Lung (tissue), 12 donors: ENCODE measurements around the gene ATRNL1. TPM values are rescaled to one million over a fixed set of nuclear protein-coding genes. Genes with fewer than 3 reads are reported as not detected.
"Not testable (repeated sequence)": the region's sequence is repeated elsewhere in the genome, so short reads cannot be mapped to it uniquely, and the experiment has no call there.

Source experiments
- ATAC-seq: fragments of 200-7000 bp; cut with Tn5 transposase; one replicate; pipeline ENCODE4 v1.9.1; 2020; ENCODE audit warnings: moderate number of reproducible peaks; ENCODE audit not compliant: insufficient read depth, low FRiP score
- DNase-seq, 3 donors: peaks; one replicate each; pipeline ENCODE4 v3.0.0-alpha.2; 2013 to 2017
- H3K27ac ChIP-seq, 2 donors: one replicate each; pipeline ENCODE4 v1.5.1; 2013; ENCODE audit warnings: mild to moderate bottlenecking in 2 of 2, moderate library complexity in 2 of 2, control low read depth in 1 of 2, inconsistent platforms in 1 of 2, low read depth in 1 of 2, low read length in 1 of 2
- H3K27me3 ChIP-seq, 3 donors: one replicate each; pipeline ENCODE4 v1.5.1; 2013; ENCODE audit warnings: low read length in 2 of 3; ENCODE audit not compliant: control insufficient read depth in 3 of 3, insufficient read depth in 3 of 3
- H3K36me3 ChIP-seq, 4 donors: one replicate each; pipeline ENCODE4 v1.5.1; 2013; ENCODE audit warnings: low read length in 4 of 4, mild to moderate bottlenecking in 1 of 4, moderate library complexity in 1 of 4; ENCODE audit not compliant: control insufficient read depth in 4 of 4, insufficient read depth in 4 of 4
- H3K4me1 ChIP-seq, 5 donors: one replicate each; pipeline ENCODE4 v1.5.1; 2013; ENCODE audit warnings: low read length in 5 of 5, mild to moderate bottlenecking in 2 of 5, moderate library complexity in 1 of 5; ENCODE audit not compliant: control insufficient read depth in 5 of 5, insufficient read depth in 5 of 5
- H3K4me3 ChIP-seq: one replicate; pipeline ENCODE4 v1.5.1; 2013; ENCODE audit warnings: mild to moderate bottlenecking, control low read depth, moderate library complexity
- H3K9ac ChIP-seq, 2 donors: one replicate each; pipeline ENCODE4 v1.5.1; 2013; ENCODE audit warnings: low read length in 2 of 2, control low read depth in 1 of 2; ENCODE audit not compliant: insufficient read depth in 1 of 2
- H3K9me3 ChIP-seq, 4 donors: one replicate each; pipeline ENCODE4 v1.5.1; 2013; ENCODE audit warnings: low read length in 3 of 4, mild to moderate bottlenecking in 1 of 4, moderate library complexity in 1 of 4; ENCODE audit not compliant: control insufficient read depth in 4 of 4, insufficient read depth in 3 of 4
- CTCF ChIP-seq: IDR thresholded peaks from 2 replicates; pipeline ENCODE4 v1.5.1; 2012; ENCODE audit warnings: mild to moderate bottlenecking; ENCODE audit errors: control extremely low read depth, extremely low read depth
- WGBS, 2 donors: extraction: QIAGEN DNeasy Blood & Tissue Kit; methylation state at CpG; one replicate each; pipeline ENCODE4 v1.1.7; 2013; 5-methylcytosine and 5-hydroxymethylcytosine counted together
- polyA plus RNA-seq, 2 donors: library from polyadenylated mRNA; stranded (reverse); fragments of 200-250 nt; gene quantifications; one replicate each; pipeline ENCODE4 v1.2.1, GENCODE V29; 2013
- total RNA-seq, 2 donors: library from RNA; depleted of rRNA in 1 of 2; stranded (reverse); fragments of >200 nt in 1 of 2; gene quantifications; one replicate each; pipeline ENCODE4 v1.2.1, GENCODE V29; 2014 to 2021
- donor health status: control.
- donor health status: control.
- donor health status: Bipolar disorder and iron deficiency.
- donor health status: healthy.
- donor health status: DM: yes; HTN: yes; CAD: no.

ATRNL1 gene
- total and polyA plus RNA-seq, 4 donors: 0.05 to 11.1 (median 0.24) TPM

GRCh38 chr10:115402699-115403098, 309.5 kb downstream of the ATRNL1 start:
- Histone ChIP-seq H3K9me3 (no peaks in the 10 kb centered on the region), H3K27ac (no peak overlapping the region), H3K9ac (no peak overlapping the region), H3K4me3 (no peak overlapping the region), H3K36me3 (no peaks in the 10 kb centered on the region), H3K27me3 (no peaks in the 10 kb centered on the region), H3K4me1 (no peaks in the 10 kb centered on the region)
- 38 to 80% methylated on average over 1 of the region's 1 CpG for WGBS, 2 donors
- DNase-seq (peak in 2 of 3 donors; percentile 18 to 53), ATAC-seq (no peak)
- no peak for TF ChIP-seq CTCF

- not testable (repeated sequence) for DNase-seq, H3K4me3 ChIP-seq, H3K27me3 ChIP-seq, H3K9ac ChIP-seq, ATAC-seq, H3K4me1 ChIP-seq, H3K27ac ChIP-seq, H3K36me3 ChIP-seq, H3K9me3 ChIP-seq
- whole genome bisulfite sequencing, 2 donors: 89 to 90% methylated on average over 2 to 3 of the region's 3 CpGs
Measured at GRCh38 chr10:115405838-115406237, 312.7 kb downstream of the ATRNL1 start.

GRCh38 chr10:115409347-115409746, 316.2 kb downstream of the ATRNL1 start:
- ATAC-seq: no peak
- Histone ChIP-seq H3K36me3 (no peaks in the 10 kb centered on the region), H3K4me3 (no peak overlapping the region), H3K9ac (no peak overlapping the region), H3K27me3 (no peaks in the 10 kb centered on the region), H3K9me3 (no peaks in the 10 kb centered on the region), H3K4me1 (no peaks in the 10 kb centered on the region), H3K27ac (no peak overlapping the region)
- DNase-seq: no peak
- no peak for TF ChIP-seq CTCF

- no peak for TF ChIP-seq CTCF
- no peaks in the 10 kb centered on the region for H3K9me3 ChIP-seq
- no peak overlapping the region for H3K9ac ChIP-seq
- peak in 2 of 3 donors; percentile 10 to 14 for DNase-seq
- no peaks in the 10 kb centered on the region for H3K4me1 ChIP-seq
- no peaks in the 10 kb centered on the region for H3K27me3 ChIP-seq
- H3K27ac ChIP-seq: no peak overlapping the region
- no peaks in the 10 kb centered on the region for H3K36me3 ChIP-seq
- H3K4me3 ChIP-seq: no peak overlapping the region
- ATAC-seq: peak; percentile 62
Measured at GRCh38 chr10:115417585-115418265, 324.6 kb downstream of the ATRNL1 start.
